Endothelial cell of umbilical vein (primary cell): Measurements from ENCODE around the gene MBIP. TPM values are rescaled to one million over a fixed set of nuclear protein-coding genes. Genes with fewer than 3 reads are reported as not detected.

ENCODE experiments used
- BruUV-seq: library from RNA; stranded (reverse); fragments of 400-500 nt; replicated peaks from 2 replicates; lab custom pipeline; 2021; lab: Mats Ljungman, UMichigan
- CTCF ChIA-PET: fragments of 300-600, 350-600 bp; sonication (Branson Sonifier 250); formaldehyde crosslinking; loops from one replicate; lab custom pipeline; 2021; ENCODE audit warnings: antibody characterized with exemption, inconsistent platforms; lab: Charles Lee
- POLR2A ChIA-PET: fragments of 300-600, 350-600 bp; sonication (Branson Sonifier 250); formaldehyde crosslinking; loops from one replicate; lab custom pipeline; 2021; ENCODE audit warnings: antibody characterized with exemption, inconsistent platforms; lab: Charles Lee
- DNase-seq: peaks from one replicate; pipeline ENCODE4 v3.0.0-alpha.2; 2011; ENCODE audit warnings: low read depth, low spot score
- FAIRE-seq: peaks from 2 replicates; lab custom pipeline; 2011; peaks lifted over from hg19 to GRCh38; lab: Jason Lieb, UNC
- H2AFZ ChIP-seq: 2 replicates; pipeline ENCODE4 v1.6.0; 2012; ENCODE audit warnings: low read depth, low read length, control low read depth, inconsistent platforms
- H3K27ac ChIP-seq: 2 replicates; pipeline ENCODE4 v1.5.1; 2011; ENCODE audit warnings: low read depth, mild to moderate bottlenecking, control low read depth, low read length, moderate library complexity; ENCODE audit not compliant: insufficient read depth
- H3K27me3 ChIP-seq, 2 experiments: 2 replicates each; pipeline versions ENCODE4 v1.6.0 to v1.6.1; 2011; ENCODE audit warnings: low read length in 2 of 2, mixed read lengths in 1 of 2; ENCODE audit not compliant: control insufficient read depth in 2 of 2, insufficient read depth in 2 of 2
- H3K36me3 ChIP-seq, 2 experiments: 2 replicates in 1 of 2; 3 replicates in 1 of 2; pipeline ENCODE4 v1.5.1; 2011; ENCODE audit warnings: low read length in 2 of 2, mild to moderate bottlenecking in 1 of 2, moderate library complexity in 1 of 2; ENCODE audit not compliant: control insufficient read depth in 2 of 2, insufficient read depth in 2 of 2; ENCODE audit errors: extremely low read depth in 1 of 2
- H3K4me1 ChIP-seq: 3 replicates; pipeline ENCODE4 v1.5.1; 2011; ENCODE audit warnings: mild to moderate bottlenecking, low read length; ENCODE audit not compliant: control insufficient read depth, insufficient read depth; ENCODE audit errors: extremely low read depth
- H3K4me2 ChIP-seq: 2 replicates; pipeline ENCODE4 v1.6.1; 2011; ENCODE audit warnings: low read length, control low read depth, mixed read lengths; ENCODE audit not compliant: insufficient read depth
- H3K4me3 ChIP-seq, 3 experiments: fragments of 200-600 bp in 1 of 3; sonication (generic), shearing (Covaris generic) in 1 of 3; replicated peaks in 1 of 3; 2 replicates each; pipeline ENCODE4 v1.5.1; 2011 to 2016; ENCODE audit warnings: control low read depth in 3 of 3, low read length in 3 of 3, mild to moderate bottlenecking in 2 of 3, inconsistent platforms in 1 of 3, low read depth in 1 of 3, moderate library complexity in 1 of 3; ENCODE audit not compliant: insufficient read depth in 1 of 3
- H3K79me2 ChIP-seq: 2 replicates; pipeline ENCODE4 v1.6.0; 2012; ENCODE audit warnings: low read length, inconsistent platforms; ENCODE audit not compliant: control insufficient read depth, insufficient read depth
- H3K9ac ChIP-seq: replicated peaks from 2 replicates; pipeline ENCODE3; 2011; ENCODE audit warnings: low read length, control low read depth; ENCODE audit not compliant: insufficient read depth; ENCODE audit errors: extremely low read depth
- H3K9me1 ChIP-seq: replicated peaks from 3 replicates; pipeline ENCODE4 v1.6.0; 2011; ENCODE audit warnings: mild to moderate bottlenecking, low read length; ENCODE audit not compliant: control insufficient read depth, insufficient read depth; ENCODE audit errors: extremely low read depth
- H3K9me3 ChIP-seq: replicated peaks from 2 replicates; pipeline ENCODE4 v1.5.1; 2012; ENCODE audit warnings: low read length, inconsistent platforms; ENCODE audit not compliant: control insufficient read depth, insufficient read depth
- H4K20me1 ChIP-seq: replicated peaks from 2 replicates; pipeline ENCODE3; 2011; ENCODE audit warnings: mild to moderate bottlenecking, low read length; ENCODE audit not compliant: control insufficient read depth, insufficient read depth; ENCODE audit errors: extremely low read depth
- CTCF ChIP-seq, 2 donors: IDR thresholded peaks; 1 replicate in 1 of 2; 2 replicates in 1 of 2; pipeline ENCODE4 v1.5.1; 2011; ENCODE audit warnings: low read length in 2 of 2, mild to moderate bottlenecking in 2 of 2, moderate library complexity in 2 of 2, control low read depth in 1 of 2, inconsistent platforms in 1 of 2, low read depth in 1 of 2; ENCODE audit not compliant: insufficient read depth in 1 of 2; ENCODE audit errors: extremely low read depth in 1 of 2
- EZH2 ChIP-seq: IDR thresholded peaks from 2 replicates; pipeline ENCODE4 v1.6.1; 2012; ENCODE audit warnings: borderline replicate concordance, low read depth, mild to moderate bottlenecking, moderate library complexity, low read length, inconsistent platforms; ENCODE audit not compliant: severe bottlenecking
- FOS ChIP-seq: IDR thresholded peaks from 2 replicates; pipeline ENCODE4 v1.6.1; 2011; ENCODE audit warnings: mild to moderate bottlenecking, low read length, moderate library complexity, borderline replicate concordance; ENCODE audit not compliant: insufficient read depth
- GATA2 ChIP-seq: IDR thresholded peaks from 2 replicates; pipeline ENCODE4 v1.7.0; 2011; ENCODE audit warnings: low read depth, mild to moderate bottlenecking, moderate library complexity, mixed read lengths, low read length; ENCODE audit not compliant: insufficient read length, insufficient read depth
- JUN ChIP-seq: IDR thresholded peaks from 2 replicates; pipeline ENCODE4 v1.6.1; 2011; ENCODE audit warnings: borderline replicate concordance, low read depth; ENCODE audit not compliant: insufficient read length, insufficient read depth
- MAX ChIP-seq: IDR thresholded peaks from 2 replicates; pipeline ENCODE4 v1.6.1; 2011; ENCODE audit not compliant: insufficient read depth, insufficient read length
- MYC ChIP-seq: IDR thresholded peaks from one replicate; pipeline ENCODE4 v1.6.1; 2011; ENCODE audit warnings: mild to moderate bottlenecking, low read depth, low read length
- POLR2A ChIP-seq: IDR thresholded peaks from 2 replicates; pipeline ENCODE4 v1.6.1; 2012; ENCODE audit warnings: low read depth, mild to moderate bottlenecking, control low read depth, low read length
- POLR2AphosphoS5 ChIP-seq: IDR thresholded peaks from 2 replicates; pipeline ENCODE4 v1.6.1; 2012; ENCODE audit warnings: low read depth, mild to moderate bottlenecking, control low read depth, low read length, moderate library complexity; ENCODE audit not compliant: insufficient read depth
- dilution Hi-C: fragments of 300-500 bp; cut with MboI; formaldehyde crosslinking; loops from one replicate; pipeline ENCODE4 v1.15.0; 2019; ENCODE audit warnings: low sequenced_read_pairs; ENCODE audit not compliant: extremely low pct_ligation_motif_present
- intact Hi-C: fragments of 100-400 bp; cut with micrococcal nuclease; formaldehyde crosslinking; loops from one replicate; pipeline ENCODE4 v1.10.0; 2022
- polyA plus RNA-seq, 4 experiments: library from polyadenylated mRNA; depleted of rRNA in 3 of 4; stranded (reverse) in 3 of 4; unstranded in 1 of 4; fragments of >200 nt; gene quantifications; 2 replicates each; pipeline versions ENCODE4 v1.2.1 to v1.2.3, GENCODE V29; 2011 to 2012; ENCODE audit warnings: missing spikeins in 1 of 4
- total RNA-seq: library from RNA; stranded (reverse); gene quantifications from 2 replicates; pipeline ENCODE4 v1.2.3, GENCODE V29; 2021

MBIP gene
- total and polyA plus RNA-seq, 2 donors (not counting 3 experiments of a cell fraction or from before 2014, with no cell fraction given), result 8.8 to 14.5 TPM

GRCh38 chr14:36367985-36368774 is 47.7 kb upstream of the MBIP start:
- intact Hi-C loops (loop anchor here (10.0 kb wide), 1 partner anchor 413 kb away; no protein-coding TSS in a partner anchor), dilution Hi-C loops (no loop called here)
- H3K9me3 ChIP-seq, result no peaks in the 10 kb centered on the region
- DNase-seq (no peak), FAIRE-seq (no peak)
- no peak overlapping the region for H3K9ac ChIP-seq
- CTCF ChIA-PET, result interaction anchor here (2.7 kb wide), 1 partner anchor 299 kb away, joined by 14 read pairs; no protein-coding TSS in a partner anchor
- no peak overlapping the region for H3K4me2 ChIP-seq
- H2AFZ ChIP-seq, result no peak overlapping the region
- POLR2A ChIA-PET, result no interaction called here
- no peaks in the 10 kb centered on the region for H3K79me2 ChIP-seq
- H3K36me3 ChIP-seq, result no peaks in the 10 kb centered on the region
- H3K4me3 ChIP-seq, result no peak overlapping the region
- no peaks in the 10 kb centered on the region for H3K4me1 ChIP-seq
- no peaks in the 10 kb centered on the region for H4K20me1 ChIP-seq
- BruUV-seq, result no TSS peak
- H3K27me3 ChIP-seq, result peaks cover 2 to 3% of the 10 kb centered on the region in 2 experiments
- H3K27ac ChIP-seq, result no peak overlapping the region
- no peaks in the 10 kb centered on the region for H3K9me1 ChIP-seq
- TF ChIP-seq POLR2A (no peak), EZH2 (no peak), MAX (no peak), GATA2 (no peak), FOS (no peak), POLR2AphosphoS5 (no peak), JUN (no peak), CTCF (IDR thresholded peaks at IDR 0.05; ENCODE audit: extremely low read depth in 1 of 2, insufficient read depth in 1 of 2, low read depth in 1 of 2, low read length in 2 of 2) (no peak), MYC (no peak)
